C4-2B (cell line): Measurements from ENCODE around the gene HBE1.

Experiments
- H3K27ac ChIP-seq: fragments of 450-650 bp; 2 replicates; pipeline ENCODE4 v1.5.1; 2017
- ZFX ChIP-seq: fragments of 450-650 bp; IDR thresholded peaks from 2 replicates; pipeline ENCODE4 v1.6.1; 2017
- TF ChIP-seq, protein P1 (sequence below): fragments of 450-650 bp; conservative IDR thresholded peaks from 2 replicates; pipeline ENCODE4 v1.5.1; 2017; ENCODE audit warnings: mild to moderate bottlenecking

The HBE1 gene

GRCh38 chr11:5240458-5240857 is 29.3 kb downstream of the HBE1 start:
- no peak overlapping the region for H3K27ac ChIP-seq
- no peak for TF ChIP-seq ZFX
- TF ChIP-seq, protein P1, sequence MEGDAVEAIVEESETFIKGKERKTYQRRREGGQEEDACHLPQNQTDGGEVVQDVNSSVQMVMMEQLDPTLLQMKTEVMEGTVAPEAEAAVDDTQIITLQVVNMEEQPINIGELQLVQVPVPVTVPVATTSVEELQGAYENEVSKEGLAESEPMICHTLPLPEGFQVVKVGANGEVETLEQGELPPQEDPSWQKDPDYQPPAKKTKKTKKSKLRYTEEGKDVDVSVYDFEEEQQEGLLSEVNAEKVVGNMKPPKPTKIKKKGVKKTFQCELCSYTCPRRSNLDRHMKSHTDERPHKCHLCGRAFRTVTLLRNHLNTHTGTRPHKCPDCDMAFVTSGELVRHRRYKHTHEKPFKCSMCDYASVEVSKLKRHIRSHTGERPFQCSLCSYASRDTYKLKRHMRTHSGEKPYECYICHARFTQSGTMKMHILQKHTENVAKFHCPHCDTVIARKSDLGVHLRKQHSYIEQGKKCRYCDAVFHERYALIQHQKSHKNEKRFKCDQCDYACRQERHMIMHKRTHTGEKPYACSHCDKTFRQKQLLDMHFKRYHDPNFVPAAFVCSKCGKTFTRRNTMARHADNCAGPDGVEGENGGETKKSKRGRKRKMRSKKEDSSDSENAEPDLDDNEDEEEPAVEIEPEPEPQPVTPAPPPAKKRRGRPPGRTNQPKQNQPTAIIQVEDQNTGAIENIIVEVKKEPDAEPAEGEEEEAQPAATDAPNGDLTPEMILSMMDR = no peak

- no peak overlapping the region for H3K27ac ChIP-seq
- TF ChIP-seq, protein P1 = no peak
- TF ChIP-seq ZFX = no peak
These were observed 29.7 kb downstream of the HBE1 start for GRCh38 chr11:5240056-5240455.

DNA sequence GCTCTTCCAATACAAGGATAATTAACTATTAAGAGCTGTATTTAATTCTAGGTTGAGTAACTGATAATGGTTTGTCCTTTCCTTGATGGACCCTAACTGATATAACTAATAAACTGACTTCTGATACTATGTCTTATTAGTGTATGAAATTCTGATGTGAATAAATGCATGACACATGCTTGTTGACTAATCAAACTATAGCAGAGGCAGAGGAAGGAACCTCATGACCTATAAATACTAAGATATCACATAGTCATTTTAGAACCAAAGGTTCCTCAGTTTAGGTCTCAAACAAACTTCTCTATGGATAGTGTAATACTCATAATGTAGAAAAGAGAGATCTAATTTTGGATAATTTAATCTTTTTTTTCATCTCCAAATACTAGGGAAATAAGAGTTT is 30.7 kb downstream of the HBE1 start:
- H3K27ac ChIP-seq = no peak overlapping the region
- no peak for TF ChIP-seq ZFX
- TF ChIP-seq, protein P1 = no peak

DNA sequence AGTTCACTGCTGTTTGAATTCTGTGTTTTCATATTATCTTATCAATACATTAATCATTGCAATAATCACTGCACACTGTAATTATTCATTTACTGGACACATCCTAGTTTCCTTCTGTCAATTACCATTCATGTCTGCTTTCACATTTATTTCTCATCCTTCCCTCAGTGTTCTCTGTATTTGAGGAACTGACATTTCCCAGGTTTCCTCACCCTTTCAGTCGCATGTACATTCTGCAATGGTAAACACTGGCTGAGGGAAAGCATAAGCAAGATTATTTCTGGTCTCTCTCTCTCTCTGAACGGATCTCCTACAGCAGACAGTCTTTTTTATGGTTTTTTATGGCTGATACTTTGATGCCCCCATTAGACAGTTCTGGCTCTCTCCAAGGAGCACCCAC is 31.3 kb downstream of the HBE1 start:
- H3K27ac ChIP-seq = no peak overlapping the region
- TF ChIP-seq, protein P1 = no peak
- TF ChIP-seq ZFX = no peak

DNA sequence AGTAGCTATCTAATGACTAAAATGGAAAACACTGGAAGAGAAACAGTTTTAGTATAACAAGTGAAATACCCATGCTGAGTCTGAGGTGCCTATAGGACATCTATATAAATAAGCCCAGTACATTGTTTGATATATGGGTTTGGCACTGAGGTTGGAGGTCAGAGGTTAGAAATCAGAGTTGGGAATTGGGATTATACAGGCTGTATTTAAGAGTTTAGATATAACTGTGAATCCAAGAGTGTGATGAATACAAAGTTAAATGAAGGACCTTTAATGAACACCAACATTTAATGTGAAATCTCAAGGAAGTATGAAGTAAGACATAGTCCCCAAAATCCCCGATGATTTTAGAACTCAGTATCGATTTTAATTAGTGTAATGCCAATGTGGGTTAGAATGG is 32.3 kb downstream of the HBE1 start:
- TF ChIP-seq ZFX = no peak
- TF ChIP-seq, protein P1 = no peak
- no peak overlapping the region for H3K27ac ChIP-seq

DNA sequence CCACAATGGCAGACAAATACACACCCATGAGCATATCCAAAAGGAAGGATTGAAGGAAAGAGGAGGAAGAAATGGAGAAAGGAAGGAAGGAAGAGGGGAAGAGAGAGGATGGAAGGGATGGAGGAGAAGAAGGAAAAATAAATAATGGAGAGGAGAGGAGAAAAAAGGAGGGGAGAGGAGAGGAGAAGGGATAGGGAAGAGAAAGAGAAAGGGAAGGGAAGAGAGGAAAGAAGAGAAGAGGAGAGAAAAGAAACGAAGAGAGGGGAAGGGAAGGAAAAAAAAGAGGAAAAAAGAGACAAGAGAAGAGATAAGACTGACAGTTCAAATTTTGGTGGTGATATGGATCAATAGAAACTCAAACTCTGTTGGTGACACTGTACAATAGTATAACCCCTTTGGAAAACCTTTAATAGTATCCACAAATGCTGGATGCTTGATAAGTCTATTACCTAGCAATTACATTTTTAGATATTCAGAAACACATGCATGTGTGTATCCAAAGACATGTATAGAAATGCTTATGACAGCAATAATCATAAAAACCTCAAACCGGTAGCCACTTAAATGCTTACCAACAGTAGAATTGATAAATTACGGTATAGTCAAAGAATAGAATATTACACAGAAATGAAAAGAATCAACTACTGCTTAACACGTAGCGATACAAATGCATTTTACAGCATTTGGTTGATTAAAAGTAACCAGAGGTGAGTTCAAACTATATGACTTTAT is 34.2 kb downstream of the HBE1 start:
- TF ChIP-seq ZFX = no peak
- TF ChIP-seq, protein P1 = no peak
- no peak overlapping the region for H3K27ac ChIP-seq

DNA sequence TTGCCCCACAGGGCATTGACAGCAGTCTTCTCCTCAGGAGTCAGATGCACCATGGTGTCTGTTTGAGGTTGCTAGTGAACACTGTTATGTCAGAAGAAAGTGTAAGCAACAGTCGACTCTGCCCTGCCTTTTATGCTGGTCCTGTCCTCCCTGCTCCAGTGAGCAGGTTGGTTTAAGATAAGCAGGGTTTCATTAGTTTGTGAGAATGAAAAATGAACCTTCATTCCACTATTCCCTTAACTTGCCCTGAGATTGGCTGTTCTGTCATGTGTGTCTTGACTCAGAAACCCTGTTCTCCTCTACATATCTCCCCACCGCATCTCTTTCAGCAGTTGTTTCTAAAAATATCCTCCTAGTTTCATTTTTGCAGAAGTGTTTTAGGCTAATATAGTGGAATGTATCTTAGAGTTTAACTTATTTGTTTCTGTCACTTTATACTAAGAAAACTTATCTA is 35.3 kb downstream of the HBE1 start, which contains the start of gene HBD:
TSS of gene HBD (minus strand) at position 103 of the 454 bp plus-strand sequence. CDS start at position 53, 50 bp downstream.
- H3K27ac ChIP-seq = no peak within 1 kb of the TSS
- TF ChIP-seq ZFX = no peak
- TF ChIP-seq, protein P1 = no peak
